DND-41 (cell line): ENCODE results near the gene ADAMTSL2.

ENCODE experiments used
- ATAC-seq: fragments of 200-7000 bp; cut with Tn5 transposase; 3 replicates; pipeline ENCODE4 v1.9.1; 2021; ENCODE audit warnings: low read depth; ENCODE audit not compliant: insufficient read depth
- DNase-seq: peaks from one replicate; pipeline ENCODE4 v3.0.0-alpha.2; 2020
- H2AFZ ChIP-seq: 2 replicates; pipeline ENCODE4 v1.6.0; 2012; ENCODE audit warnings: low read depth, low read length
- H3K27ac ChIP-seq: 2 replicates; pipeline ENCODE4 v1.5.1; 2012; ENCODE audit warnings: low read length, inconsistent platforms
- H3K27me3 ChIP-seq: fragments of 200-600 bp; sonication (generic); 2 replicates; pipeline ENCODE4 v1.6.0; 2012; ENCODE audit warnings: low read length, mild to moderate bottlenecking, inconsistent platforms; ENCODE audit not compliant: insufficient read depth, poor library complexity
- H3K36me3 ChIP-seq: 2 replicates; pipeline ENCODE4 v1.5.1; 2012; ENCODE audit warnings: low read length, inconsistent platforms; ENCODE audit not compliant: insufficient read depth
- H3K4me1 ChIP-seq: 2 replicates; pipeline ENCODE4 v1.5.1; 2012; ENCODE audit warnings: mild to moderate bottlenecking, low read length; ENCODE audit not compliant: insufficient read depth
- H3K4me2 ChIP-seq: 2 replicates; pipeline ENCODE4 v1.6.0; 2012; ENCODE audit warnings: mild to moderate bottlenecking, moderate library complexity, low read length, inconsistent platforms; ENCODE audit not compliant: insufficient read depth
- H3K4me3 ChIP-seq, 2 experiments: fragments of 200-600 bp in 1 of 2; shearing (Covaris generic) in 1 of 2; 2 replicates each; pipeline ENCODE4 v1.5.1; 2012 to 2016; ENCODE audit warnings: inconsistent platforms in 2 of 2, low read length in 2 of 2, mild to moderate bottlenecking in 2 of 2, low read depth in 1 of 2, moderate library complexity in 1 of 2
- H3K79me2 ChIP-seq: 2 replicates; pipeline ENCODE4 v1.6.0; 2012; ENCODE audit warnings: low read length, inconsistent platforms; ENCODE audit not compliant: insufficient read depth
- H3K9ac ChIP-seq: 2 replicates; pipeline ENCODE4 v1.6.0; 2012; ENCODE audit warnings: low read depth, mild to moderate bottlenecking, inconsistent platforms, low read length, moderate library complexity
- H3K9me3 ChIP-seq: 2 replicates; pipeline ENCODE4 v1.5.1; 2012; ENCODE audit warnings: low read length, moderate library complexity, mild to moderate bottlenecking, inconsistent platforms; ENCODE audit not compliant: insufficient read depth, severe bottlenecking
- H4K20me1 ChIP-seq: 2 replicates; pipeline ENCODE4 v1.6.0; 2012; ENCODE audit warnings: low read length; ENCODE audit not compliant: insufficient read depth
- CTCF ChIP-seq: IDR thresholded peaks from 2 replicates; pipeline ENCODE4 v1.5.1; 2012; ENCODE audit warnings: borderline replicate concordance, low read length, moderate library complexity, mild to moderate bottlenecking; ENCODE audit not compliant: poor library complexity, severe bottlenecking; ENCODE audit errors: extremely low read depth
- EZH2 ChIP-seq: IDR thresholded peaks from 3 replicates; pipeline ENCODE4 v1.6.1; 2012; ENCODE audit warnings: borderline replicate concordance, low read depth, mild to moderate bottlenecking, moderate library complexity, low read length, inconsistent platforms; ENCODE audit not compliant: severe bottlenecking

Gene ADAMTSL2

GRCh38 chr9:133570691-133571080 is 36.2 kb downstream of the ADAMTSL2 start:
- DNase-seq (no peak), ATAC-seq (no peak)
- no peak overlapping the region for H3K27ac ChIP-seq
- no peak overlapping the region for H3K4me3 ChIP-seq
- no peaks in the 10 kb centered on the region for H3K9me3 ChIP-seq
- TF ChIP-seq EZH2 (no peak), CTCF (no peak)
- no peak overlapping the region for H2AFZ ChIP-seq
- H3K27me3 ChIP-seq, result no peaks in the 10 kb centered on the region
- no peak overlapping the region for H3K9ac ChIP-seq
- no peaks in the 10 kb centered on the region for H4K20me1 ChIP-seq
- H3K4me1 ChIP-seq, result no peaks in the 10 kb centered on the region
- H3K79me2 ChIP-seq, result no peaks in the 10 kb centered on the region
- no peaks in the 10 kb centered on the region for H3K36me3 ChIP-seq
- no peak overlapping the region for H3K4me2 ChIP-seq

GRCh38 chr9:133571391-133571890 is 36.9 kb downstream of the ADAMTSL2 start:
- H3K4me3 ChIP-seq, result no peak overlapping the region
- DNase-seq (no peak), ATAC-seq (no peak)
- no peaks in the 10 kb centered on the region for H3K27me3 ChIP-seq
- H2AFZ ChIP-seq, result no peak overlapping the region
- no peak overlapping the region for H3K4me2 ChIP-seq
- no peak overlapping the region for H3K27ac ChIP-seq
- no peaks in the 10 kb centered on the region for H4K20me1 ChIP-seq
- H3K9ac ChIP-seq, result no peak overlapping the region
- no peaks in the 10 kb centered on the region for H3K36me3 ChIP-seq
- no peaks in the 10 kb centered on the region for H3K9me3 ChIP-seq
- H3K4me1 ChIP-seq, result no peaks in the 10 kb centered on the region
- no peak for TF ChIP-seq CTCF
- TF ChIP-seq EZH2, result no peak
- H3K79me2 ChIP-seq, result no peaks in the 10 kb centered on the region

GRCh38 chr9:133571896-133572595 is 37.5 kb downstream of the ADAMTSL2 start:
- H4K20me1 ChIP-seq, result no peaks in the 10 kb centered on the region
- no peak for TF ChIP-seq CTCF
- TF ChIP-seq EZH2, result no peak
- no peak overlapping the region for H3K4me2 ChIP-seq
- no peaks in the 10 kb centered on the region for H3K4me1 ChIP-seq
- no peak overlapping the region for H3K9ac ChIP-seq
- H3K27me3 ChIP-seq, result no peaks in the 10 kb centered on the region
- no peaks in the 10 kb centered on the region for H3K36me3 ChIP-seq
- no peaks in the 10 kb centered on the region for H3K79me2 ChIP-seq
- no peaks in the 10 kb centered on the region for H3K9me3 ChIP-seq
- no peak for ATAC-seq
- no peak overlapping the region for H3K4me3 ChIP-seq
- no peak for DNase-seq
- H3K27ac ChIP-seq, result no peak overlapping the region
- H2AFZ ChIP-seq, result no peak overlapping the region
